ENCODE measurements around the gene NPM1.
"Not testable (repeated sequence)": the region's sequence is repeated elsewhere in the genome, so short reads cannot be mapped to it uniquely, and the experiment has no call there.

NPM1 gene

DNA sequence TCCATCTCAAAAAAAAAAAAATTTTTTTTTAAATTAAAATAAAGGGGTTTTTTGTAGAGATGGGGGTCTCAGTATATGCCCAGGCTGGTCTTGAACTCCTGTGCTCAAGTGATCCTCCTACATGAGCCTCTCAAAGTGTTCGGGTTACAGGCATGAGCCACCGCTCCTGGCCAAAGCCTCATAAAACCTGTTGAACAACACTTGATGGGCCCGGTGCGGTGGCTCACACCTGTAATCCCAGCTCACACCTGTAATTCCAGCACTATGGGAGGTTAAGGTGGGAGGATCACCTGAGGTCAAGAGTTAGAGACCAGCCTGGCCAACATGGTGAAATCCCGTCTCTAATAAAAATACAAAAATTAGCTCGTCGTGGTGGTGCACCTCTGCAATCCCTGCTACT lies 7.7 kb upstream of the NPM1 start:
- no peak for DNase-seq (ENCODE audit: low read depth, low spot score)
- H3K4me3 ChIP-seq (ENCODE audit: low read length), result no peak overlapping the region

DNA sequence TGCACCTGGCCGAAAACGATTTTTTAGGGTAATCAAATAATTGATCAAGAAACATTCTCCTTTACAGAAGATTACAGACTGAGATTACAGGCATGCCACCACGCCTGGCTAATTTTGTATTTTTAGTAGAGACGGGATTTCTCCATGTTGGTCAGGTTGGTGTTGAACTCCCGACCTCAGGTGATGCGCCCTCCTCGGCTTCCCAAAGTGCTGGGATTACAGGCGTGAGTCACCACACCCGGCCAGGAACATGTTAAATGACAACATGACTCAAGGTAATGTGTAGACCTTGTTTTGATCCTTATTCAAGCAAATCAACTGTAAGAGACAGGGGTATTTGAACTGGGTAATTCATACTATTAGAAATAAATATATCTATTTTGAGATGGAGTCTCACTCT lies 3.2 kb upstream of the NPM1 start:
- not testable (repeated sequence) for DNase-seq (ENCODE audit: low read depth, low spot score)

DNA sequence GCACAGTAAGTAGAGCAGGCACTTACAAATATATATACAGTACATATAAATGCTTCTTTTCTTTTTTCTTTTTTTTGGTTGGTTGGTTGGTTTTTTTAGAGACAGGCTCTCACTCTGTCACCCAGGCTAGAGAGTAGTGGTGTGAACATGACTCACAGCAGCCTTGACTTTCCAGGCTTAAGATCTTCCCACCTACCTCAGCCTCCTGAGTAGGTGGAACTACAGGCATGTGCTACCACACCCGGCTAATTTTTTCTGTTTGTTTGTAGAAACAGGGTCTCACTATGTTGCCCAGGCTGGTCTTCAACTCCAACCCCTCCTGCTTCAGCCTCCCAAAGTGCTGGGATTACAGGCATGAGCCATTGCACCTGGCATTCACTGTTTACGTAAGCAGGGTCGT lies 2.6 kb upstream of the NPM1 start:
- DNase-seq (ENCODE audit: low read depth, low spot score); H3K4me3 ChIP-seq (ENCODE audit: low read length): not testable (repeated sequence)

More for the DNA sequence above, 3.2 kb upstream of the NPM1 start:
- not testable (repeated sequence) for H3K4me3 ChIP-seq (ENCODE audit: low read length)

DNA sequence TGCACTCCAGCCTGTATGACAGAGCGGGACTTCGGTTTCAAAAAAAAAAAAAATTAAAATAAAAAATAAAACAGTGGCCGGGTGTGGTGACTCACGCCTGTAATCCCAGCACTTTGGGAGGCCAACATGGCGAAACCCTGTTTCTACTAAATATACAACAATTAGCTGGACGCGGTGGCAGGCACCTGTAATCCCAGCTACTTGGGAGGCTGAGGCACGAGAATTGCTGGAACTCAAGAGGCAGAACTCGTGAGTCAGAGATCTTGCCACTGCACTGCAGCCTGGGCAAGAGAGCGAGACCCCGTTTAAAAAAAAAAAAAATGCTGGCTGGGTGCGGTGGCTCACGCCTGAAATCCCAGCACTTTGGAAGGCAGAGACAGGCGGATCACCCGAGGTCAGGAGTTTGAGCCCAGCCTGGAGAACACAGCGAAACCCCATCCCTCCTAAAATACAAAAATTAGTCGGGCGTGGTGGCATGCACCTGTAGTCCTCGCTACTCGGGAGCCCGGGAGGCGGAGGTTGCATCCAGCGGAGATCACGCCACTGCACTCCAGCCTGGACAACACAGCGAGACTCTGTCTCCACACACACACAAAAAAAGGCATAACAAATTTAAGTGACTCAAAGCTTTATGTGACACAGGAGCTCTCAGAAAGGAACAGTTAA lies 1.5 kb upstream of the NPM1 start:
- no peak for DNase-seq (ENCODE audit: low read depth, low spot score)
- H3K4me3 ChIP-seq (ENCODE audit: low read length), result no peak overlapping the region

DNA sequence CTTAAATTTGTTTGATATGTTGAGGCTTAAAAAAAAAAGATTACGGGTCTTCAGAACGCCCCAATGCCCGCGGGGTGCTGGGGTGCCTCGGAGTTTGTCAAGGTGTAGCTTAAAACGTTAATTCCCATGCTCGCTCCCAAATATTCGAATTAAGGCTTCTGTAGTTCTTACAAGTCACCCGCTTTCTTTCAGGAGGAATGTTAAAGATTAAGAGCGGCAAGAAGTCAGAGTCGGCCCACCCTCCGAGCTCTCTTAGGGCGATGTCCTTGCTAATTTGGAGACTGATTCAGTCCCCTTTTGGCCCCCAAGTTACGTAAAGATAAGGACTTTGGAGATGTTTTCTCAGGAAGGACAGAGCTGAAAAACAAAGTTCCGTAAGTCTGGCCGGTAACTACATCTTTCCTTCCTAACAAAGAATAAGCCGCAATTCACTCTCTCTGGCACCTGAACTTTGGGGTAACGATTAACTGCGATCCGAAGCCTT lies 746 bp upstream of the NPM1 start:
- peak overlapping the region; percentile 68 for H3K4me3 ChIP-seq (ENCODE audit: low read length)
- peak; percentile 10 for DNase-seq (ENCODE audit: low read depth, low spot score)

DNA sequence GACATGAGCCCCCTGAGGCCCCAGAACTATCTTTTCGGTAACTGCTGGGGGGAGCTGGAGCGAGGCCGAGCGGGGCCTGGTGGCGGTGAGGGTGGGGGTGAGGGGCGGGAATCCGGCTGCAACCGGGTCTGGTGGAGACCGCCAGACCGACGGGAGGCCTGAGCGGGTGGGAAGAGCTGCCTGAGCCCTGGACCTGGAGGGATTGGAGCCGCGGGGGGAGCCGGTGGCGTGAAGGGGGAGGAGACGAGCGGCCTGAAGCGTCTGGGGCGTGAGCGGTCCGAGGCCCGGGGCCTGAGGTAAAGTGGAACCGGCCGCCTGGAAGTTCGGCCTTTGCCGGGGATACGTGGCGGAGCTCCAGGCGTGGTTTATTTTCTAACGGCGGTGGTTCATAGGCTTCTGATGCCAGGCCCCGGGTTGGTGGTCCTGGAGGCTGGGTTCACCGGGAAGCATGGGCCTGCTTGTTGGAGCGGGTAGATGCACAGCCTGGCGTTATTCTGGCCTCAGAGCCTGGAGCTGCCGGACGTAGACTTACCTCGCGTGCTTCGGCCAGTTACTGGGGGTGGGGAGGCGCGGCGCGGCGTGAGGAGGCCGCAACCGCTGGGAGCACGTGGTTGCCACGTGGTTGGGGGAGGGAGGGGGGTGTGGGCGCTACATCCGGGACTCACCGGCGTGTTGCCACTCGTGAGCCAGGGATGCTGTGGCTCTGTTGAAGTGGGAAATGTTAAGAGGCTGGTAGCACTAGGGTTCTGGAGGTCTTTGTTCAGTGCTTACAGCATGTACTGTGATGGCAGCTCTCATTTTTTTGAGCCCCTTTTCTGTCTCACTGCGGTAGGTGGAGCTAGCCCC lies 544 bp downstream of the NPM1 start:
- DNase-seq (ENCODE audit: low read depth, low spot score), result peak; percentile 69
- H3K4me3 ChIP-seq (ENCODE audit: low read length), result peak overlapping the region; percentile 77

DNA sequence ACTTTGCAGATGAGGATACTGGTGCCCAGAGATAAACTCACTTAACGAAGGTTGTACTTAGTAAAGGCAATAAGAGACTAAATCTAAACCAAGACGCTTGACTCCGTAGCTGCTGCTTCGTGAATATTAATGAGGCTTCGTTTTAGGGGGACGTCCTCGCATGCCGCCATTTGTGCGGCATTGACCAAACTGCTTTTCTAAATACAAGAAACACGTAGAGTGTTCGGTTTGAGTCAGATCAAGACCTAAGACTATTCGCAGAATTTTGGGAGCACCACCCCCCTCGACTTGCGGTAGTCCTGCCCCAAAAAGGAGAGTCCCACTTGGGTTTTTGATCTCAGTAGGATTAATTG lies 1.1 kb downstream of the NPM1 start:
- DNase-seq (ENCODE audit: low read depth, low spot score), result no peak

DNA sequence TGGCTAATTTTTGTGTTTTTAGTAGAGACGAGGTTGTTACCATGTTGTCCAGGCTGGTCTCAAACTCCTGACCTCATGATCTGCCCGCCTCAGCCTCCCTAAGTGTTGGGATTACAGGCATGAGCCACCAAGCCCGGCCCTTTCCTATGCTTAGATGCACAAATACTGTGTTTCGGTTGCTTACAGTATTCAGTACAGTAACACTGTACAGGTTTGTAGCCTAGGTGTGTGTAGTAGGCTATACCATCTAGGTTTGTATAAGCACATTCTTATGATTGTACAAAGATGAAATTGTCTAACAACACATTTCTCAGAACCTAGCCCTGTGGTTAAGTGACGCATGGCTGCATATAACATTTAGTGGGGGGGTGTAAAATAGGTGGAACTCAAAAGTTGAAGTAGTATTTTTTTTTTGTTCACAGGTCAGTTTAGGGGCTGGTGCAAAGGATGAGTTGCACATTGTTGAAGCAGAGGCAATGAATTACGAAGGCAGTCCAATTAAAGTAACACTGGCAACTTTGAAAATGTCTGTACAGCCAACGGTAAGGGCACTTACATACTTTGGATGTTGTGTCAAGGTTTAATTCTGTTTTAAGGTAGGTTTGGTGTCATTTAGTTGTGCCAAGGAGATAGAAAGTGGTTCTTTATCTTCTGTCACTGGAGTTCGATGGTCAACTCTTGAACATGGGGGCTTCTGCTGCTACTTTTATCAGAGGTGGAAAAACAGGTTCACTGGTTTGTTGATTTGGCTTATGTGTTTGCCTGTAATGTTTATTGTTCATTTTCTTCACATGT lies 3.4 kb downstream of the NPM1 start:
- no peak overlapping the region for H3K4me3 ChIP-seq (ENCODE audit: low read length)
- DNase-seq (ENCODE audit: low read depth, low spot score), result no peak

More for the DNA sequence above, 1.1 kb downstream of the NPM1 start:
- peak overlapping the region; percentile 77 for H3K4me3 ChIP-seq (ENCODE audit: low read length)

DNA sequence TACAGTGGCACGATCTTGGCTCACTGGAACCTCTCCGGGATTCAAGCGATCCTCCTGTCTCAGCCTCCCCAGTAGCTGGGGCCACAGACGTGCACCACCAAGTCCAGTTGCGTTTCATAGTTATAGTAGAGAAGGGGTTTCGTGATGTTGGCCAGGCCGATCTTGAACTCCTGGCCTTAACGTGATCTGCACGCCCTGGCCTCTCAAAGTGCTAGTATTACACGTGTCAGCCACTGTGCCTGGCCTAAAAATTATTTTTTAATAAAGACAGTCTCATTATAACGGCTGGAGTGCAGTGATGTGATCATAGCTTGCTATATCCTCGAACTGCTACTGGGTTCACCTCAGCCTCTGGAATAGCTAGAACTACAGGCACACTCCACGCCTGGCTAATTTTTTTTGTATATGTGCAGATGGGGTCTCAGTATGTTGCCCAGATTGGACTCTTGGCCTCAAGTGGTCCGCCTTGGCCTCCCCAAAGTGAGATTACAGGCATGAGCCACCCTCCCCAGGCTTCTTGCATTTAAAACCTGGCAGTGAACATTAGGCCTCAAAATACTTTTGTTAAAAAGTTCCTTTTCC lies 4.4 kb downstream of the NPM1 start:
- DNase-seq (ENCODE audit: low read depth, low spot score), result no peak
- no peak overlapping the region for H3K4me3 ChIP-seq (ENCODE audit: low read length)

DNA sequence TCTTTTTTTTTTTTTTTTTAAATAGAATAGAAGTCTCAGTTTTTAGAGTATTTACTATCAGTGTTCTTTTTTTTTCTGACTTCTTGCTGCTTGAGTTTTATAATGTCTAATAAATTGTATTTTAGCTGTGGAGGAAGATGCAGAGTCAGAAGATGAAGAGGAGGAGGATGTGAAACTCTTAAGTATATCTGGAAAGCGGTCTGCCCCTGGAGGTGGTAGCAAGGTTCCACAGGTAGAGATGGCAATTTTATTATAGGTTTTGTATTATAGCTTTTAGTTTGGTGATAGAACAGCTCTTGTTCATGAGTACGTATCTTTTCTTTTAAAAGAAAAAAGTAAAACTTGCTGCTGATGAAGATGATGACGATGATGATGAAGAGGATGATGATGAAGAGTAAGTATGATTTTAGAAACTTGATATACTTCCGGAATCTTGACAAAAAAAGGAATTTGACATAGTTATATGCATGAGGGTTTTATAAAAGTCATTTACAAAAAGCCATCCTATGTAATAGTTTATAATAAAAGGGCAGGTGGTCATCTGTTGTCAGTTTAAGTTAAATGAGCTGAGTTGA lies 5.0 kb downstream of the NPM1 start:
- no peak overlapping the region for H3K4me3 ChIP-seq (ENCODE audit: low read length)
- DNase-seq (ENCODE audit: low read depth, low spot score), result no peak

DNA sequence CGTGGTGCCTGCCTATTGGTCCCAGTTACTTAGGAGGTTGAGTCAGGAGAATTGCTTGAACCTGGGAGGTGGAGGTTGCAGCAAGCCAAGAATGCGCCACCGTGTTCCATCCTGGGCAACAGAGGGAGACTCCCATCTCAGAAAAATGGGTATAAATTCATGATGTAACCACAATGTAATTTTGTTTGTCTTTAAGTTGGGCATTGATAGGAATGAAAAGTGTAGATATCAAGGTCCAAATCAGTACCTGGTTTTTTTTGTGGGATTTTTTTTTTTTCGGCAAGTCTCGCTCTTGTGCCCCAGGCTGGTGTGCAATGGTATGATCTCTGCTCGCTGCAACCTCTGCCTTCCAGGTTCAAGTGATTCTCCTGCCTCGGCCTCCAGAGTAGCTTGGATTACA lies 7.4 kb downstream of the NPM1 start:
- no peak for DNase-seq (ENCODE audit: low read depth, low spot score)
- H3K4me3 ChIP-seq (ENCODE audit: low read length), result no peak overlapping the region

DNA sequence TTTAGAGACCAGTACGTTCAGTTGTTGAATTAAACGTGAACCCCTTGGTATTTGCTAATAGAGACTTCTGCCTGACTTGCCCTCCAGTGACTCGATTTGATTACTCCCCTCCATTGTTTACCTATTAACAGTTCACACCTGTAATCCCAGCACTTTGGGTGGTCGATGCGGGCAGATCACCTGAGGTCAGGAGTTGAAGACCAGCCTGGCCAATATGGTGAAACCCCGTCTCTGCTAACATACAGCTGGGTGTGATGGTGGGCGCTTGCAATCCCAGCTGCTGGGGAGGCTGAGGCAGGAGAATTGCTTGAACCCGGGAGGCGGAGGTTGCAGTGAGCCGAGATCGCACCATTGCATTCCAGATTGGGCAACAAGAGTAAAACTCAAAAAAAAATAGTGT lies 8.9 kb downstream of the NPM1 start:
- not testable (repeated sequence) for H3K4me3 ChIP-seq (ENCODE audit: low read length); DNase-seq (ENCODE audit: low read depth, low spot score)

DNA sequence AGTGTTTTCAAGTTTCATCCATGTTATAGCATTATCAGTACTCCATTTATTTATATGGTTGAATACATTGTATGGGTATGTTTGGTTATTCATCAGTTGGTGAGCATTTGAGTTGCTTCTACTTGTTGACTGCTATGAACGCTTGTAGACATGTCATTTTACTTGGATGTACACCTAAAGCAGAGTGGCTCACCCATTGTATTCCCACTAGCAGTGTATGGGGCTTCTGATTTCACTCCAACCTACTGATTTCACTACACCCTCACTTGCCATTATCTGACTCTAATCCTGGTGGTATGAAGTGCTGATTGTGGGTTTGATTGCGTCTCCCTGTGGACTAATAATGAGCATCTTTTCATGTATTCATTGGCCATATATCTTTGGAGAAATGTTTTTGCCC lies 9.5 kb downstream of the NPM1 start:
- no peak overlapping the region for H3K4me3 ChIP-seq (ENCODE audit: low read length)

DNA sequence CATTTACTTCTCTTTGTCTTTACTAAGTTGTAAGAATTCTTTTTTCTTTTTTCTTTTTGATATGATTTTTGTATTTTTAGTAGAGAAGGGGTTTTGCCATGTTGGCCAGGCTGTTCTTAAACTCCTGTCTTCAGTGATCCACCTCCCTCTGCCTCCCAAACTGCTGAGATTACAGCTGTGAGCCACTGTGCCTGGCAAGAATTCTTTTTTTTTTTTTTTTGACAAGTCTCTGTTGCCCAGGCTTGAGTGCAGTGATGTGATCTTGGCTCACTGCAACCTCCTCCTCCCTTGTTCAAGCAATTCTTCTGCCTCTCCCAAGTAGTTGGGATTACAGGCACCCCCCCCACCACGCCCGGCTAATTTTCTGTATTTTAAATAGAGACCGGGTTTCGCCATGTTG lies 9.9 kb downstream of the NPM1 start:
- DNase-seq (ENCODE audit: low read depth, low spot score), result no peak
- no peak overlapping the region for H3K4me3 ChIP-seq (ENCODE audit: low read length)

More for the DNA sequence above, 9.5 kb downstream of the NPM1 start:
- DNase-seq (ENCODE audit: low read depth, low spot score), result no peak

DNA sequence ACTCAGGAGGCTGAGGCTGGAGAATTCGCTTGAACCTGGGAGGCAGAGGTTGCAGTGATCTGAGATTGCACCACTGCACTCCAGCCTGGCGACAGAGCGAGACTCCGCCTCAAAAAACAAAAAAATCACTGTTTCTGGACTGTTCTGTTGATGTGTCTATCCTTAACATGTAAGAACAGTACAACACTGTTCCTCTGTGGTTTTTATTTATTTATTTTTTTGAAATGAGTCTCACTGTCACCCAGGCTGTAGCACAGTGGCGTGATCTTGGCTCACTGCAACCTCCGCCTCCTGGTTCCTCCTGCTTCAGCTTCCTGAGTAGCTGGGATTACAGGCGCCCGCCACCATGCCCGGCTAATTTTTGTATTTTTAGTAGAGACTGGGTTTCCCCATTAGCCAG lies 11.0 kb downstream of the NPM1 start:
- not testable (repeated sequence) for H3K4me3 ChIP-seq (ENCODE audit: low read length); DNase-seq (ENCODE audit: low read depth, low spot score)

DNA sequence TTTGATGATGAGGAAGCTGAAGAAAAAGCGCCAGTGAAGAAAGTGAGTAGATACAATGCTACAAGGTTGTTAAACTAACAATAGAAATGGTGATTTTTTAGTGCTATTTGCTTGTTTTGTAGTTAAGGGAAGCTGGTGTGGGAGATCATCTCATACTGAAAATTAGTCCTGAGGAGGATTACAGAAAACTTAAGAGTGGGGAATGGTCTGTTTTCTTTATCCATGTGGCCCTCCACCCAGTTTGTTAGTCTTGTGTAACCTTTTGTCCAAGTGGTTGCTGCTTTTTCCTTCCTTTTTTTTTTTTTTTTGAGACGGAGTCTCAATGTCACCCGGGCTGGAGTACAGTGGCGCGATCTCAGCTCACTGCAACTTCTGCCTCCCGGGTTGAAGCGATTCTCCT lies 12.5 kb downstream of the NPM1 start:
- DNase-seq (ENCODE audit: low read depth, low spot score), result no peak
- no peak overlapping the region for H3K4me3 ChIP-seq (ENCODE audit: low read length)

DNA sequence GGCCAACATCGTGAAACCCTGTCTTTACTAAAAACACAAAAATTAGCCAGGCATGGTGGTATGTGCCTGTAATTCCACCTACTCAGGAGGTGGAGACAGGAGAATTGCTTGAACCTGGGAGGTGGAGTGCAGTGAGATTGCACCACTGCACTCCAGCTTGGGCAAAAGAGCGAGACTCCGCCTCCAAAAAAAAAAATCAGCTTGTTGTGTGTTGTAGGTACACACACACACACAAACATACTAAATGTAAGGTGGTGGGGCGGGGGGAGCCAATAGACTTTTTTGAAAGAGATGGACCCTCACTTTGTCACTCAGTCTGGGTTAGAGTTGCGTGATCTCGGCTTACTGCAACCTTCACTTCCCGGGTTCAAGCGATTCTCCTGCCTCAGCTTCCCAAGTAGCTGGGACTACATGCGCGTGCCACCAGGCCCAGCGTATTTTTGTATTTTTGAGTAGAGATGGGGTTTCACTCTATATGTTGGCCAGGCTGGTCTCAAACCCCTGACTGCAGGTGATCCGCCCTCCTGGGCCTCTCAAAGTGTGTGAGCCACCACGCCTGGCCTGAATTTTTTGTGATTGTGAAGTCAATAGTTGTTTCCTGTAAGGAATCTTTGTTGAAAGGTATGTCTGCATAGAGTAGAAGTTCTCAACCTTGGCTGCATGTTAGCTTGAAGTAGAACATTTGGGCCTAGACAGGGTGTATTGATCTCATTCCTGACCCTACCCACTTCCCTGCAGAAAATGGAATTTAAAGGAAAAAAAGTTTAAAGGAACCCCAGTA lies 13.7 kb downstream of the NPM1 start:
- DNase-seq (ENCODE audit: low read depth, low spot score), result no peak
- H3K4me3 ChIP-seq (ENCODE audit: low read length), result no peak overlapping the region

DNA sequence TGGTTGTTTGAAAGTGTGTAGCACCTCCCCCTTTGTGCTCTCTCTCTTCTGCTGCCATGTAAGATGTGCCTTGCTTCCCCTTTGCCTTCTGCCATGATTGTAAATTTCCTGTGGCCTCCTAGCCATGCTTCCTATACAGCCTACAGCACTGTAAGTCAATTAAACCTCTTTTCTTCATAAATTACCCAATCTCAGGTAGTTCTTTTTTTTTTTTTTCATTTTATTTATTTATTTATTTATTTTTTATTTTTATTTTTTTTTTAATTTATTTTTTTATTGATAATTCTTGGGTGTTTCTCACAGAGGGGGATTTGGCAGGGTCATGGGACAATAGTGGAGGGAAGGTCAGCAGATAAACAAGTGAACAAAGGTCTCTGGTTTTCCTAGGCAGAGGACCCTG lies 15.1 kb downstream of the NPM1 start:
- not testable (repeated sequence) for DNase-seq (ENCODE audit: low read depth, low spot score); H3K4me3 ChIP-seq (ENCODE audit: low read length)
